K562 (cell line): ENCODE measurements around the gene PRDM1. TPM values are rescaled to one million over a fixed set of nuclear protein-coding genes. Genes with fewer than 3 reads are reported as not detected.

ENCODE experiments used
- ARHGAP35 ChIP-seq: fragments of 450-650 bp; IDR thresholded peaks from 2 replicates; pipeline ENCODE4 v1.6.1; 2018; ENCODE audit not compliant: partially characterized antibody
- BACH1 ChIP-seq: fragments of 200-800 bp; sonication (Bioruptor generic); IDR thresholded peaks from 2 replicates; pipeline ENCODE4 v1.6.1; 2016; ENCODE audit warnings: missing genetic modification characterization, missing compliant biosample characterization
- CXXC5 ChIP-seq: fragments of 250-450 bp; sonication (Bioruptor Pico); IDR thresholded peaks from 2 replicates; pipeline ENCODE4 v1.8.0; 2022; ENCODE audit warnings: inconsistent platforms, mild to moderate bottlenecking, moderate library complexity
- HDGF ChIP-seq: fragments of 450-650 bp; IDR thresholded peaks from 2 replicates; pipeline ENCODE4 v1.6.1; 2016
- LCOR ChIP-seq: sonication (generic); formaldehyde crosslinking; IDR thresholded peaks from 2 replicates; pipeline ENCODE4 v1.8.0; 2022; ENCODE audit warnings: mild to moderate bottlenecking, missing genetic modification reagents
- MAFG ChIP-seq: fragments of 450-650 bp; conservative IDR thresholded peaks from 2 replicates; pipeline ENCODE4 v1.6.1; 2016; ENCODE audit warnings: missing genetic modification characterization, missing compliant biosample characterization
- MNT ChIP-seq, 2 experiments: fragments of 450-650 bp; conservative IDR thresholded peaks; 2 replicates each; pipeline ENCODE4 v1.6.1; 2017; ENCODE audit warnings: mild to moderate bottlenecking in 2 of 2, moderate library complexity in 2 of 2
- RBM25 ChIP-seq: fragments of 200-400 bp; formaldehyde crosslinking; IDR thresholded peaks from 2 replicates; pipeline ENCODE4 v1.6.1; 2018; ENCODE audit warnings: low read length, low read depth, moderate library complexity; ENCODE audit not compliant: severe bottlenecking
- SMARCB1 ChIP-seq: IDR thresholded peaks from 2 replicates; pipeline ENCODE4 v1.6.1; 2011; ENCODE audit warnings: improper control_type of control experiment, low read depth; ENCODE audit not compliant: insufficient read length
- SNIP1 ChIP-seq: fragments of 450-650 bp; IDR thresholded peaks from 2 replicates; pipeline ENCODE4 v1.7.1; 2017; ENCODE audit warnings: low read depth, mild to moderate bottlenecking
- TOE1 ChIP-seq, 2 experiments: fragments of 450-650 bp in 1 of 2; sonication (generic) in 1 of 2; formaldehyde crosslinking in 1 of 2; IDR thresholded peaks; 2 replicates each; pipeline versions ENCODE4 v1.7.1 to v1.8.0; 2016 to 2022; ENCODE audit warnings: borderline replicate concordance in 2 of 2, mild to moderate bottlenecking in 2 of 2, antibody characterized with exemption in 1 of 2, inconsistent platforms in 1 of 2, low read depth in 1 of 2, missing genetic modification reagents in 1 of 2, moderate library complexity in 1 of 2
- USF1 ChIP-seq: sonication (generic); formaldehyde crosslinking; IDR thresholded peaks from 2 replicates; pipeline ENCODE4 v1.9.0; 2022; ENCODE audit warnings: mild to moderate bottlenecking, missing genetic modification reagents
- ZBTB26 ChIP-seq: fragments of 450-650 bp; formaldehyde crosslinking; IDR thresholded peaks from 2 replicates; pipeline ENCODE4 v1.4.0; 2022; ENCODE audit warnings: missing genetic modification characterization
- ZKSCAN8 ChIP-seq: fragments of 200-800 bp; sonication (Bioruptor generic); IDR thresholded peaks from 2 replicates; pipeline ENCODE4 v1.6.1; 2016; ENCODE audit warnings: missing genetic modification characterization, missing compliant biosample characterization
- polyA plus RNA-seq, 8 experiments: library from polyadenylated mRNA; depleted of rRNA in 4 of 8; stranded (reverse) in 5 of 8; unstranded in 3 of 8; fragments of >200 nt; fragmentation: Nextera tagmentation in 2 of 8; fragmentation: Illumina TruSeq in 1 of 8; extraction: Ambion mirVana in 2 of 8; extraction: Trizol in 1 of 8; gene quantifications; 2 replicates each; pipeline versions ENCODE4 v1.2.1 to v1.2.3, GENCODE V29; 2011 to 2014; ENCODE audit warnings: inconsistent platforms in 1 of 8, missing spikeins in 1 of 8
- total RNA-seq, 7 experiments: library from RNA; depleted of rRNA in 6 of 7; stranded (reverse); fragments of >200 nt in 6 of 7; fragmentation: Illumina TruSeq in 2 of 7; extraction: Trizol in 2 of 7; gene quantifications; 2 replicates each; pipeline versions ENCODE4 v1.2.1 to v1.2.3, GENCODE V29; 2011 to 2021; ENCODE audit warnings: low replicate concordance in 1 of 7
- TF ChIP-seq, protein P1 (sequence below): fragments of 250-450 bp; sonication (Bioruptor Pico); IDR thresholded peaks from 2 replicates; pipeline ENCODE4 v1.8.0; 2021; ENCODE audit warnings: mild to moderate bottlenecking, moderate library complexity

Gene PRDM1
- total and polyA plus RNA-seq, 9 of the 15 experiments (the other 6 are each of a cell fraction or from before 2014, with no cell fraction given), result 0.09 to 0.89 (median 0.27) TPM

DNA sequence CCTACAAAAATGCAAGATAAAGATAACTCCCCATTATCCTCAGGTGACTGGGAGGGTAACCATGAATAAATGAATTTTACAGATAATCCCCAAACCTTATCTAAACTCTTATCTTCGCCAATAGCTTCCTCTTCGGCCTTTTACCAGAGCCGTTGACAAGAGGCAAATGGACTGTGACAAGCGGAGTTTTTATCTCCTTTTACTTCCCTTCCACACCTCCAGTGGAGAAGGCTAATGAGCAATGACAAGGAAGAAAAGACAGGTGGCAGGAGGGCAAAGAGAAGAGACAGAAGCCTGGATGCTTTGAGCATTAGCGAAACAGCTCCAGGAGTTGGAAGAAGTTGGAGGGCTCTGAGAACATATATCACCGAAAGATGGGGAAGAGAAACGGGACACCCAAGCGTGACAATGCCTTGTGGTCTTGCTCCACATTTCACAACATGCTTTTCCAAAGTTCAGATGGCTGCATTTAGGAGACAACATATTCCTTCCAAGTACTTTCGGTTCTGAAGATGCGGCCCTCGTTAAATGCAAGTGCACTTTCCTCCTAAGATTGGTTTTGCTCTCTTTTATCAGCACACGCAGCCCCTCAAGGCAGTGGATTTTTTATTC lies 69.2 kb downstream of the PRDM1 start (continued):
- no peak for TF ChIP-seq SMARCB1
- peak; percentile 80 for TF ChIP-seq CXXC5
- TF ChIP-seq ZBTB26, result no peak
- TF ChIP-seq LCOR (CRISPR knock-in tag), result 0 out of 2 replicates have a peak, but pooled peaks have one; percentile 58
- TF ChIP-seq HDGF, result no peak
- TF ChIP-seq ZKSCAN8 (CRISPR knock-in tag), result no peak
- no peak for TF ChIP-seq RBM25
- TF ChIP-seq SNIP1, result no peak
- TF ChIP-seq, protein P1, sequence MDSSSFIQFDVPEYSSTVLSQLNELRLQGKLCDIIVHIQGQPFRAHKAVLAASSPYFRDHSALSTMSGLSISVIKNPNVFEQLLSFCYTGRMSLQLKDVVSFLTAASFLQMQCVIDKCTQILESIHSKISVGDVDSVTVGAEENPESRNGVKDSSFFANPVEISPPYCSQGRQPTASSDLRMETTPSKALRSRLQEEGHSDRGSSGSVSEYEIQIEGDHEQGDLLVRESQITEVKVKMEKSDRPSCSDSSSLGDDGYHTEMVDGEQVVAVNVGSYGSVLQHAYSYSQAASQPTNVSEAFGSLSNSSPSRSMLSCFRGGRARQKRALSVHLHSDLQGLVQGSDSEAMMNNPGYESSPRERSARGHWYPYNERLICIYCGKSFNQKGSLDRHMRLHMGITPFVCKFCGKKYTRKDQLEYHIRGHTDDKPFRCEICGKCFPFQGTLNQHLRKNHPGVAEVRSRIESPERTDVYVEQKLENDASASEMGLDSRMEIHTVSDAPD, result no peak
- TF ChIP-seq TOE1 (IDR thresholded peaks at IDR 0.05; ENCODE audit: borderline replicate concordance), result no peak
- no peak for TF ChIP-seq TOE1 (CRISPR knock-in tag; IDR thresholded peaks at IDR 0.05; ENCODE audit: borderline replicate concordance, low read depth)
- TF ChIP-seq BACH1 (tag), result no peak
- TF ChIP-seq MNT (conservative IDR thresholded peaks at IDR 0.05), result no peak
- no peak for TF ChIP-seq USF1 (CRISPR knock-in tag)
- TF ChIP-seq MAFG (tag), result 0 out of 2 replicates have a peak, but pooled peaks have one; percentile 11
- TF ChIP-seq ARHGAP35, result no peak
